HG03097 (cell line): Measurements from ENCODE around the gene TTLL7.
"Not testable (repeated sequence)": the region's sequence is repeated elsewhere in the genome, so short reads cannot be mapped to it uniquely, and the experiment has no call there.

Experiments used
- ATAC-seq: cut with Tn5 transposase; IDR thresholded peaks from one replicate; pipeline ENCODE4 v1.9.1; 2021; ENCODE audit not compliant: unreplicated experiment, low FRiP score

Gene TTLL7

GRCh38 chr1:83996191-83996590 lies 2.7 kb downstream of the TTLL7 start:
- ATAC-seq = no peak

GRCh38 chr1:83995649-83996048 lies 3.3 kb downstream of the TTLL7 start:
- ATAC-seq = no peak

- ATAC-seq = no peak
These were observed 4.8 kb downstream of the TTLL7 start for GRCh38 chr1:83994111-83994510.

- ATAC-seq = no peak
These were observed 8.2 kb downstream of the TTLL7 start for GRCh38 chr1:83990734-83991133.

GRCh38 chr1:83985048-83985447 lies 13.9 kb downstream of the TTLL7 start:
- ATAC-seq = no peak

GRCh38 chr1:83983918-83984317 lies 15.0 kb downstream of the TTLL7 start:
- ATAC-seq = not testable (repeated sequence)

- no peak for ATAC-seq
These were observed 20.9 kb downstream of the TTLL7 start for GRCh38 chr1:83978056-83978455.

- ATAC-seq = no peak
These were observed 22.0 kb downstream of the TTLL7 start for GRCh38 chr1:83976920-83977319.

- ATAC-seq = no peak
These were observed 28.1 kb downstream of the TTLL7 start for GRCh38 chr1:83970802-83971201.

- no peak for ATAC-seq
These were observed 28.8 kb downstream of the TTLL7 start for GRCh38 chr1:83970114-83970513.

GRCh38 chr1:83967336-83967735 lies 31.6 kb downstream of the TTLL7 start:
- no peak for ATAC-seq

- no peak for ATAC-seq
These were observed 34.8 kb downstream of the TTLL7 start for GRCh38 chr1:83964153-83964552.

GRCh38 chr1:83961571-83962295 lies 37.2 kb downstream of the TTLL7 start:
- no peak for ATAC-seq

GRCh38 chr1:83960669-83961277 lies 38.2 kb downstream of the TTLL7 start:
- no peak for ATAC-seq

- ATAC-seq = no peak
These were observed 39.0 kb downstream of the TTLL7 start for GRCh38 chr1:83959824-83960498.

GRCh38 chr1:83958704-83959103 lies 40.2 kb downstream of the TTLL7 start:
- ATAC-seq = no peak

- no peak for ATAC-seq
These were observed 44.6 kb downstream of the TTLL7 start for GRCh38 chr1:83954166-83954823.

- ATAC-seq = no peak
These were observed 48.7 kb downstream of the TTLL7 start for GRCh38 chr1:83950106-83950661.

- no peak for ATAC-seq
These were observed 56.0 kb downstream of the TTLL7 start for GRCh38 chr1:83942914-83943313.

GRCh38 chr1:83934550-83934949 lies 64.4 kb downstream of the TTLL7 start:
- no peak for ATAC-seq

GRCh38 chr1:83932693-83933092 lies 66.2 kb downstream of the TTLL7 start:
- ATAC-seq = no peak
